GOT3 (cell line): Measurements from ENCODE around the gene AP1M1.

Experiments
- DNase-seq: peaks from one replicate; lab custom pipeline; 2025; ENCODE audit warnings: mixed read lengths; lab: John Stamatoyannopoulos, UW

AP1M1 gene

DNA sequence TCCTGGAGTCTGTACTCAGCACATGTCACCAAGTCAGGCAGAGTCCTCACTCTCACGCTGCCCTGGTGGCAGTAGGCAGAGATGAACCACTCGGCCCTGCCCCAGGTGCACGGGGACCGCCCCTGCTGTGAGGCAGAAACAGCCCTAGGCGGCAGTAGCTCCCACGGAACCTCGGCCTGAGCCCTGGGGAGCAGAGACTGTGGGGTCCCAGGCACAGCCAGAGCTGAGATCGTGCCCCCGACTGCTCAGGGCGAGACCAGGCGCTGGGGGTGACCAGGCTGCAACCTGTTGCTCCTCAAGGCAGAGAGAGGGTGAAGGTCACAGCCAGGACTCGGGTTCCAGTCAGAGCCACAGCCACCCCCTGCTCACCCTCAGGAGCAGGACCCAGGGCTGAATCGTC lies 34.9 kb downstream of the AP1M1 start:
- DNase-seq, result no peak

DNA sequence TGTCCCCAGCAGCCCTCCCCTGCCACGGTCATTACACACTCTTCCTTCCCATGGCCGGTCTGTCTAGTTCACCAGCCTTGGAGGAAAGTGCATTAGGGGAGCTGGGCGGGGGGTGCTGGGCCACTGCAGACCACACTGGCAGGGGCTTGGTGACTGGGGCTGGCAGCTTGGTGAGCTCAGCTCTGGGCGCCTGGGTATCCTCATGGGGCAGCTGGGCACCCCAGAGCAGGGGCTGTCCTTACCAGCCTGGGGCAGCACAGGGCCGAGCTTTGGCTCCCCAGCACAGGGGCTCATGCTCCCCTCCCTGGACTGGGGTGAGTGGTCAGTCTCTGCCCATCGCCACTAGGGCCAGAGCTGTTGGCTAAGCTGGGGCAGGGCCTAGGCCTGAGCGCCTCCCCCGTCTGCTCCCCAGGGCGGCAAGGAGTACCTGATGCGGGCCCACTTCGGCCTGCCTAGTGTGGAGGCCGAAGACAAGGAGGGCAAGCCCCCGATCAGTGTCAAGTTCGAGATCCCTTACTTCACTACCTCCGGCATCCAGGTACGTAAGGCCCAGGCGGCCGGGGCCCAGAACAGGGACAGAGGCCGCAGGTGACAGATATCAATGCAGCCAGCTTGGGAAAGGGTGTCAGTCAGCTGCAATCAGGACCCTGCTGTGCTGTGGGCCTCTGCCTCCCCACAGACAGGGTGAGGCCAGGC lies 35.5 kb downstream of the AP1M1 start:
- DNase-seq, result no peak

DNA sequence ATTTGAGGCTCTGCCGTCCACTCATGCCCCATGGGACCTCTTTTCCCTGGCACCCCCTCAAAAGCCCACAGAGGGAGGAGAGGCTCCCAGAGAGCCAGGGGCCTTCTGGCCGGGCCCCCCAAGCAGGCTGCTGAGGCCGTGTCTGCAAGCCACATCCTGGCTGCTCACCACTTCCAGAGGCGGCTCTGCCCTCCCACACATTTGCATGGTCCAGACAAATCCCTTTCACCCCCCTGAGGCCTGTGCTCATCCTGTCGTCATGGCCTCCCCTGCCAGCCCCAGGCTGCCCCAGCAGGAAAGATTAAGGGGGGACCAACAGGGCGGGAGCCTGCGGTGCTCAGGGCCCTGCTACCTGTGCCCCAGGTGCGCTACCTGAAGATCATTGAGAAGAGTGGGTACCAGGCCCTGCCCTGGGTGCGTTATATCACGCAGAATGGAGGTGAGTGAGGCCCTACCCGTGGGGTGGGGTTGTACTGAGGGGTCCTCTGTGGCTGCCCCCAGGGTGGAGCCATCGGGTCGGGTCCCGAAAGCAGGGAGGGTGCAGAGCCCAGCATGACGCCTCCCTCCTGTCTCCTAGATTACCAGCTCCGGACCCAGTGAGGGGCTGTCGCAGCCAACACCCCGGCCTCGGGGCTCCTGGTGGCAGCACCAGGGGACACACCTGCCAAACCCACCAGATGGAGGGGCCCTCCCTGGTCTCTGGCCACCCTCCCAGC lies 36.3 kb downstream of the AP1M1 start:
- no peak for DNase-seq

DNA sequence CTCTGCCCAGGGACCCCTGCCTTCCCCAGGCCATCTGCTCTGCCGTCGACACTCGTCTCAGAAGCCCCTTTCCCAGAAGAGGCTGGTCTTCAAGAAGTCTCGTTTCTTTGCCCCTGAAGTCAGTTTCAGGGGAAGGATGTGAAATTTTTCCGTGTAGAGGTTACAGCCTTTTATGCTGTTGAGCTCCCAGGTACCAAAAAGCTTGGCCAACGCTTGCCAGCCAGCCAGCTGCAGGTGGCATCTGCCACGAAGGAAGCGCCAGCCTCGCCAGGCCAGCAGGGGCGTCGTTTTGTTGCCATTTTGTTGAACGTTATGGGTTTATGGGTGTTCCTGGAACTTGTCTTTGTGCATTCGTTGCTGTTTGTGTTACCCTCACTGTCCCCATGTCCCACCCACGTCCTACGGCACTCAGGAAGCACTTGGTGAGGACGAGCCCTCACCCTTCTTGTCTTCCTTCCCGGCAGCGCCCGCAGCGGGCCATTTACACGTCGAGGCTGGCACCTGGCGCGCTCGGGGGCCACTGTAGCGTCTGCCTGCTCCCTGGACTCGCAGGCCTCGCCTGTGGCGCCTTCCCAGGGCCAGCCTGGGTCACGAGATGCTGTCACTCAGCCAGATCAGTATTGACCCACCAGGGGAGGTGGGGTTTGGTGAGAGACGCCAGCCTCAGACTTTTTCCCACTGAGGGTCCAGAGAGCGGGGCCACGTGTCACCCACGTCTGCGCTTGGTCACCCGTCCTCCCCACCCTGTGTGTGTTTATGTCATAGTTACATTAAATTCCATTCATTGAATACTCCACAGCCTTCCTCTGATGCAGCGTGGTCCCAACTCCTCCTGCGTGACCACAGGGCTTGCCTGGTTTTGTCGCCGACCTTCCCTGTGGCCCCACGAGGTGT lies 37.1 kb downstream of the AP1M1 start:
- no peak for DNase-seq

DNA sequence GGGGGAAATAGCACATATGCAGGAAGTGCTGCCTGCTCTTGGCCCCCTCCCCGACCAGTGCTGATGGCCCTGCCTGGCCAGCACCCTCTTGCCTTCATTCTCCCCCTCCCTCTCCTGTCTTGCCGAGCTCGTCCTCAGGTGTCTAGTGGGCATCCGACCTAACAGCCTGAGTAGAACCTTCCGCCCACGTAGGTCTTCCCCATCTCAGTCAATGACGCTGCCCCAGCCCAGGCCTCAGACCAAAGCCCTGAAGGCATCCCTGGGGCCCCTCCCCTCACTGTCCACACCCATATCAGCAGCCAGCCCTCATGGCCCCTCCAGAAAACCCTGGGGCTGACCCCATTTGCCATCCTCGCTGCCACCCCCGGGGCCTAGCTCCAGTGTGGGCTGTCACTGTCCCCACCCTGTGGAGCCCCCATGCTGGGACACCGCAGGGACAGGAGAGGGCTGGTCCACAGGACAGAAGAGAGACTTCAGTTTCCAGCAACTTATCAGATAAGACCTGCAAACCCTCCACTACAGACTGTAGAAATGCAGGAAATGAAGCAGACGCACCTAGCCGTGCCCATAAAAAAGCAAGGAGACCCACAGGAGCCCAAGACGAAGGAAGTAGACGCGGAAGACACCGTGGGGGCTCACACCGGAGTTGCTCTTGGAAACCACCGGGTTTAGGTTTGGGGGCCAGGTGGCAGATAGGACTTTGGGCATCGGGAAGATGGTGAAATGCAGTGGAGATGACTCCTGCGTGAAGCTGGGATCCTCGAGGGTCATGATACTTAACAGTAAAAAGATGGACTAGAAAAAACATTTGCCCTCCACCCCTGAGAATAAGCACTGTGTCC lies 38.3 kb downstream of the AP1M1 start:
- no peak for DNase-seq

DNA sequence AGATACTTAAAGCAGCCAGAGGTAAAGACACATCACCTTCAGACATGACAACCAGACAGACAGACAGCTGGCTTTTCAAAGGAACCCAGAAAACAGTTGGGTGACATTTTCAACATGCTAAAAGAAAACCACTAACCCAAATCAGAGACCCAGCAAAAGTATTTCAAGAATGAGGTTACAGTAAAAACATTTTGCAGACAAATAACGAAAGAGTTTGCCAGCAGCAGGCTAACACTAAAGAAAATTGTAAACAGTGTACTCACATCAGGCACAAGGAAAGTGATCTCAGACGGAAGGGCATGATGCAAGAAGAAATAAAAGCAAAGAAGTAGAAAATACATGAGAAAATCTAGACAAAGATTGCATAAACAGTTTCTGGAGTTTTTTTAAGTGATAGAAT lies 46.4 kb downstream of the AP1M1 start:
- no peak for DNase-seq

DNA sequence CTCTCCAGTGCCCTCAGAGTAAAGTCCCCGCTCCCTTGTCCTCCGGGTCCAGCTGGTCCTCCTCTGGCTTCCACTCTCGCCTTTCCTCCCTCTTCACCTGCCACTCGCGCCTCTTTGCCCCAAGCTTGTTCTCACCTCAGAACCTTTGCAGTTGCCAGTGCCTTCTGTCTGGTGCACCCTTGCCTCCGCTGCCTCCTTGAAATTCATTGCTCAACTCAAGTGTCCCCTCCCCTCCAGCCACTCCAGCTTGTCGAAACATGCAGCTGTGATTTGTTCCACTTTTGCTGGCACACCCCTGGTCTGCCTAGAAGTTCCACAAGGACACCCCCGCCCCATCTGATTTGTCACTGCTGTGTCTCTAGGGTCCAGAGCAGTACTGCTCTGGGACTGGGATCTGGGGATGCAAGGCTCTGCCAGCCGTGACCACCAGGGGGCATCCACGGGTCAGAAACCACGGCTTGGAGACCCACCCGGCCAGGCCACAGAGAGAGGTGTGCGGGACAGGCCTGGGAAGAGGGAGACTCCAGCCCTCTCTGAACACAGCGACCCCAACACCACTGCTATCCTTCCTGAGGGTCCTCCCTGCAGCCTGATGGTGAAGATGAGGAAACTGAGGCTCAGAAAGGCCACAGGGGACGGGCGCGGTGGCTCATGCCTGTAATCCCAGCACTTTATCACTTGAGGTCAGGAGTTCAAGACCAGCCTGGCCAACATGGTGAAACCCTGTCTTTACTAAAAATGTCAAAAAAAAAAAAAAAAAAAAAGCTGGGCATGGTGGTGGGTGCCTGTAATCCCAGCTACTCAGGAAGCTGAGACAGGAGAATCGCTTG lies 49.9 kb downstream of the AP1M1 start:
- DNase-seq, result no peak

DNA sequence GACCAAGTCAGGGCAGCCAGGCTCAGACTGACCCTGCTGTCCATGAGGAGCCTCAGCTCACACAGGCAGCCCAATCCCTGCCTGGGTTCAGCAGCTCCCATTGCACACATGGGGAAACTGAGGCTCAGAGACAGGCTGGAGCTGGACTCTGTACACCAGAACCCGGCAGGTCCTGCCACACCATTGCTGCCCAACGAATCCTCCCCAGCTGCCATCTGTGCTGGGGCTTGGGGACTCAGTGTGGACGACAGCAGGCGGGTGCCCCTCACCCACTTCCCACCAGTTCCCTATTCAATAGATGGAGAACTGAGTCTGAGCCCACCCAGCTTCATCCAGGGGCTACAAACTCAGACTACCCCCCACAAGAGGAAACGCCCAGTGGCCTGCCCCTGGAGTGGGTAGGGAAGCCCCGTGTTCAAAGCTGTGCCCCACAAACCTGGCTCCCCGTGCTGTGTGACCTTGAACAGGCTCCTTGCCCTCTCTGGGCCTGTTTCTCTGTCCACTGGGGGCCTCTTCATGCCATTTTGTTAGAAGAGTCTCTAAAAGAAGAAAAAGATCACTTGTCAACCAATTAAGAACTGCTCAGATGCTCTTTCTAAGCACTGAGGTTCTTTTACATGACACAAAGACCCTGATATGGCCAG lies 50.8 kb downstream of the AP1M1 start:
- DNase-seq, result no peak

DNA sequence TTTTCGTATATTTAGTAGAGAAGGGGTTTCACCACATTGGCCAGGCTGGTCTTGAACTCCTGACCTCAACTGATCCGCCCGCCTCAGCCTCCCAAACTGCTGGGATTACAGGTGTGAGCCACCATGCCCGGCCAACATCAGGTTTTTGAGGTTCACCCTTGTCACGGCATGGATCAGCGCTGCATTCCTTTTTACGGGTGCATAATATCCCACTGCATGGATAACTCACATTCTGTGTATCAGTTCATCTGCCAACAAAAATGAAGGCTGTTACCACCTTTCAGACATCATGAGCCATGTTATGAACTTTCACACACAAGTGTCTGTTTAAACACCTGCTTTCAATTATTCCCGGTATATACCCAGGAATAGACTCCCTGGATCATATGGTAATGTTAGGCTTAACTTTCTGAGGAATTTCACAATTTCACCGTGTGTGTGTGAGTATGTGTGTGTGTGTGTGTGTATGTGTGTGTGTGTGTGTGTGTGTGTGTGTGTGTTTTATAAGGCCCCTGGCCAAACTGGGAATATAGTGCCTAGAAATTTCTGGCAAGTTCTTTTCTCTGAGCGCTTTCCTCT lies 52.2 kb downstream of the AP1M1 start:
- no peak for DNase-seq

DNA sequence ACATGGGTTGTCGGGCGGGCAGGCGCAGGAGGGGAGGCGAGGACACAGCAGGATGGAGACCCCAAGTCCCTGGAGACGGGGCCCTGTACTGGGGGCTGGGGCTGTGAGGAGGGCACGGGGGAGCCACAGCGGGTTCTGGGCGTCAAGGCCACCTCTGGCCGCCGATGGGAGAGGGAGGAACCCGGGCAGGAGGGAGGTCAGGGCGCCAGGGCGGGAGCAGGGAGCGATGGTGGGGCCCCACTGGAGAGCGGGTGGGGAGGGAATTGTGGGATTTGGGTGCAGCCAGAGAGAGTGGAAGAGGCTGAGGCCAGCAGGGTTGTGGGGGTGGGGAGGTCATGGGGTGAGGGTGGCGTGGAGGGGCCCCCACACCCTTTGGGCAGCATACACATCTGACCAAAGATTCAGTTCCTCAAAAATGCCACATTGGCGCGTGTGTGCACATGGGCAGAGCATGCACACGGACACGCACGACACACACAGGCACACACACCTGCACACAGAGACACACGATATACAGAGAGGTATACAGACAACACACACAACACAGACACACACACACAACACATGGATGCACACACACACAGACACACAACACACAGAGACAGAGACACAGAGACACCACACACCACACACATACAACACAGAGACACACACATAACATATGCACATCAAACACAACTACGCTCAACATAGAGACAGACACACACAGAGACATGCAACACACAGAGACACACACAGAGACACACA lies 54.9 kb downstream of the AP1M1 start:
- no peak for DNase-seq

DNA sequence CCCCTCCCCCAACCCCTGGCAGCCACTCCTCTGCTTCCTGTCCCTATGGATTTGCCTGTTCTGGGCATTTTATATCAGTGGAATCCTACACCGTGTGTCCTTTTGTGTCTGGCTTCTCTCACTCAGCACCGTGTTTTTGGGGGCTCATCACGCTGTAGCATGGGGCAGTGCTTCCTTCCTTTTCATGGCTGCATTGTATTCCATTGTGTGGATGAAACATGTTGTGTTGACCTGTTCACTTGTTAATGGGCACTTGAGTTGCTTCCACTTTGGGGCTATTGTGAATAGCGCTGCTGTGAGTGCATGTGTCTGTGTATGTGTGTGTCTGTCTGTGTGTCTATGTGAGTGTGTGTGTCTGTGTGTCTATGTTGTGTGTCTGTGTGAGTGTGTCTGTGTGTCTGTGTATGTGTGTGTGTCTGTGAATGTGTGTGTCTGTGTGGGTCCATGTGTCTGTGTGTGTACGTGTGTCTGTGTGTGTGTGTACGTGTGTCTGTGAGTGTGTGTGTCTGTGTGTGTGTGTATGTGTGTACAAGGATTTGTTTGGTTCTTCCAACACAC lies 57.2 kb downstream of the AP1M1 start:
- no peak for DNase-seq

DNA sequence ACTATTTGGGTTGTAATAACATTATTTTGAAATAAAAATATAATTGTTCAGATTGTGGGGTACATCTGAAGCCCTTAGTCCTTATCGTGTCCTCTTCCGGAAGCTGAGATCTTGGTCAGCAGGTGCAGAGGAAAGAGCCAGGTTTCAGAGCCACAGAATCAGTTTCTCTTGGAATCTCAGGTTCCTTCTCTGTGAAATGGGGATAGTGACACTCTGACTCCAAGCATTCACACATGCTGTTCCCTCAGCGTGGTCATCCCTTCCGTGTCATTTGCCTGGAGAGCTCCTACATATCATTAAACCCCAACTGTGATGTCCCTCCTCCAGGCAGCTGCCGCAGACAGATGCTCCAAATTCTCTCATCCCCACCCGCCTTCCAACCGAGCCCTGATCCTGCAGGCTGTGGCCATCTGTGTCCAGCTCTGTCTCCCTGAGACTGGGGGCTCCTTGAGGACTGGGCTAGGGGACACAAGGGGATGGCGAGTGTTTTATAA lies 59.8 kb downstream of the AP1M1 start:
- no peak for DNase-seq

DNA sequence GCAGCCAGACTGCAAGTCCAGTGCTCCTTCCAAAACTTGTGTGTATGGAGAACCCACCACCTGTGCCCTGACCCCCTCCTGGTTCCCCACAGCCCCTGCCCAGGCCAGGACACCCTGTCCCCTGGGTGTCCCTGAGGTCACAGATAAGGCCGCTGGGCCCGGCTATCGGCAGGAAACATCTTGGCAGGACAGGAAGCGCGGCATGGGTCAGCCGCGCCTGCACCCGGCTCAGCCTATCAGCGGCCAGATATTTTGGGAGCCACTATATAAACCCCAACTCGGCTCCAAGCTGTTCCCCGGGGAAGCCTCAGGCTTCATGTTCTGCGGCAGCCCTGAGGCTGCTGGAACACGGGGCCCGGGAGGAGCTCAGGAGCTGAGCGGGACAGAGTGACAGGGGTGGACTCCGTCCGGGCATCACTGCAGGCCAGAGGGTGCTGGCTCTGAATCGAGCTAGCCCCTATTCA lies 60.8 kb downstream of the AP1M1 start:
- DNase-seq, result no peak

DNA sequence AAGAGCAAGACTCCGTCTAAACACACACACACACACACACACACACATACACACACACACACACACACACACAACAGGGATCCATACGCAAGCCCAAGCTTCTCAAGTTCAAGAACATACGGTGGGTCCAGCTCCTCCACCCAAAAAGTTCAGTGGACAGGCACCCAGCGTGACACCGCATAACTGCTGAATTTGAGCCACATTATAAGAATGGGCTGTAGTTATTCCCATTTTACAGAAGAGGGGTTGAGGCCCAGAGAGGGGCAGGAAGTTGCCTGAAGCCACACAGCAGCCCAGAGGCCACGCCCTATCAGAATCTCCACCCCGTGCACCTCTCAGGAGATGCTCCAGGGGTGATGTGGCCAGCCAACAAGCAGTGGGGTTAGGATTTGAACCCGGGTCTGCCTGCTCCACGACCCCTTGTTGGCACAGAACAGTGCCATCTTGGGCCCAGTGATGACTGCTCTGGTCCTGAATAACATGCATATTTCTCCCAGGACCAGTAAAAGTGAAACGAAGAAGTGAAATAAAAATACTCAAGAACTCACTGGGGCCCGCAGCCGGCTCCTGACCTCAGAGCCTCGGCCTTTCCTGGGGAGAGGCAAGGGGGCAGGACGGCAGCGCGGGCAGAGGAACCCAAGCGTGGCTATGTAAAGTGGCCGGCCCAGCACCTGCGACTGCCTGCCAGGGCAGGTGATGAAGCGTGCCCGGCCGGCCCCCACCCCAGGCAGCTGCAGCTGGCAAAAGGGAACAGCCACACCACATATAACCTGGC lies 61.9 kb downstream of the AP1M1 start:
- DNase-seq, result no peak

DNA sequence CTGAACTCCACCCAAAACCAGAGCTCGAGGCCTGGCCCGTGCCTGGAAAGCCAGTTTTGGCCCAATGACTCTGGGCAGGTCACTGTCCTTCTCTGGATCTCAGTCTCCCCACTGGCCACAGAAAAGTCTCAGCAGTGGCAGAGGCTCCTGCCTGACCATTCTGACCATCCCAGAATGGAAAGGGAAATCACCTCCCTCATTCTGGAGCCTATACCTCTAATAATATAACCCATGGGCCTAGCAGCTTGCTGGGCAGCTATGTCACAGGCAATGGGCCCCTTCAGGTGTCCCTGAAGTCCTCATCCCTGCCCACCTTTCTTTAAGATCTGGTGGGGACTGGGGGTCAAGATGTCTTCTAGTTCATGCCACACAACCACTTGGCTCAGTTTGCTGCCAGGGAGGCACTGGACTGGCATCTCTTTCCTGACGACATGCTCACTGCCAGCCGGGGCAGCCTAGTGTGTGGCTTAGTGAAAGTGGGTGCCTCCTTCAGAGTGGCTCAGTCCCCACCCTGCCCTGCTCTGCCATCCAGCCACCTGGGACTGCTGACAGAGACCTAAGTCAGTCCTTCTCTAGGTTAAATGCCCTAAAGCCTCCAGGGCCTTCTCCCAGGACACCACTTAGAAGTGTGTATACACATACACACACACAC lies 62.6 kb downstream of the AP1M1 start:
- DNase-seq, result no peak

DNA sequence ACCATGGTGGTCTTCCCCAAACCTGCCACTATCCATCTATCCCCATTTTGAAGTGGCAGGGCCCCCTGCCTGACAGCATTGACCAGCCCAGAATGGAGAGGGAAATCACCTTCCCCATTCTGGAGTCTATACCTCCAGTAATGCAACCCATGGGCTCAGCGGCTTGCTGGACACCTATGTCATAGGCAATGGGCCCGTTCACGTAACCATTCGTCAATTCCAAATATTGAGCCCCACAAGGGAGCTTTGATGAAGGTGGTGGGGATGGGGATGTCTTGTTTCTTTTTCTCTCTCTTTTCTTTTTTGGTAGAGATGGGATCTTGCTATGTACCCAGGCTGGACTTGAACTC lies 63.1 kb downstream of the AP1M1 start:
- DNase-seq, result no peak

DNA sequence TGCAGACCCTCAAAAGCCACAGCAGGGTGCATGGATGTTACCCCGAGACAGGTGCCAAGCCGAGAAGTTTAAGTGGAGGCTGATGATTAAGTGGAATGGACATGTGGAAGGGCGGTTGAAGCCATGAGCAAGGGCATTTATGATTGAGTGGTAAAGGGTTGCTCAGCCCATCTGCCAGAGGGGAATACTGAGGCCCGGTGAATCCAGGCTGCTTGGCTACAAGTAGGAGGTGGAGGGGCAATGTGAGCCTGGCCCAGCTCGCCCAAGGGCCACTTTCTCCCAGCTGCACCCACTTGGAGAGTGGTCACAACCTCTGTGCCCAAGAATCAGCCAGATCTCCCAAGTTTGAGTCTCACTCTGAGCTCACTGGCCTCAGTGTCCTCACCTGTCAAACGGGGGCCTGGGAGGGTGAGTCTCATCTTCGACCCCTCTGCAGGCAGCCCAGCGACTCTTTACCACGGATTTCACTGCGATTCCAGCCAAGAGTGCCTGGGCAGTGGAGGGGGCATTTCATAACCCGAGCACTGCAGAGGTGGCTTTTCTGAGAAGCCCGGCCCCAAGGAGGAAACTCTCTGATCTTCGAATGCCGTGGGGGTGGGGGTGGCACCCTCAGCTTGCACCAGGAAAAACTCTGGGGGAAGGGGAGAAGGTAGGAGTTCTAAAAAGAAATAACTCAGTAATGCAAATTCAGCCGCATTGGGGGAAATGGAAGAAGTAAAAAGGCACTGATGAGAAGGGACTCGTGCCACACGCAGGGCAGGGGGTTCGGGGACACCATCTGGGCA lies 64.1 kb downstream of the AP1M1 start:
- DNase-seq, result no peak
